ENCODE results near the gene PRSS53. TPM values are rescaled to one million over a fixed set of nuclear protein-coding genes. Genes with fewer than 3 reads are reported as not detected.
"Not testable (repeated sequence)": the region's sequence is repeated elsewhere in the genome, so short reads cannot be mapped to it uniquely, and the experiment has no call there.

Gene PRSS53
- total RNA-seq, 1 donor from 2014 or later, result 0.48 TPM

GRCh38 chr16:31117384-31118222 is 28.9 kb upstream of the PRSS53 start, which contains the start of gene KAT8:
KAT8 (plus strand) TSS chr16:31117664; CDS start chr16:31117682, 18 bp downstream.
- ATAC-seq, result peak; percentile 97

DNA sequence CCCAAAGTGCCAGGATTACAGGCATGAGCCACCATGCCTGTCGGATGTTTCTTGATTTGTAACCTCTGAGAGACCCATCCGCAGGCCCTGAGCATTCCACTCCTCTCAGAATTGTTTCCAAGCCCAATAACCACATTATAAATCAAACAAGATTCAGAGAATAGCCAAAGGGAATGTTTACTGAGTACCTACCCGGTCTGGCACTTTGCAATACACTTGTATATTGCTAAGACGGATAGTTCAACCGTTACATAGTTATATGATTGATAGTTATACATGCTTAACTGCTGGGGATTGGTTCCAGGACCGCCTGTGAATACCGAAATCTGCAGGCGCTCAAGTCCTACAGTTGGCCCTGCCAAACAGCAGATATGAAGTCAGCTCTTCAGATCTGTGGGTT is 25.7 kb upstream of the PRSS53 start:
- no peak for ATAC-seq

GRCh38 chr16:31113121-31114120 is 24.7 kb upstream of the PRSS53 start:
- ATAC-seq, result no peak

- no peak for ATAC-seq
These were observed 24.0 kb upstream of the PRSS53 start for GRCh38 chr16:31112711-31113110.

- no peak for ATAC-seq
These were observed 23.2 kb upstream of the PRSS53 start for GRCh38 chr16:31111881-31112466.

GRCh38 chr16:31110106-31111034 is 21.6 kb upstream of the PRSS53 start:
- ATAC-seq, result no peak

GRCh38 chr16:31109622-31110021 is 20.9 kb upstream of the PRSS53 start:
- no peak for ATAC-seq

DNA sequence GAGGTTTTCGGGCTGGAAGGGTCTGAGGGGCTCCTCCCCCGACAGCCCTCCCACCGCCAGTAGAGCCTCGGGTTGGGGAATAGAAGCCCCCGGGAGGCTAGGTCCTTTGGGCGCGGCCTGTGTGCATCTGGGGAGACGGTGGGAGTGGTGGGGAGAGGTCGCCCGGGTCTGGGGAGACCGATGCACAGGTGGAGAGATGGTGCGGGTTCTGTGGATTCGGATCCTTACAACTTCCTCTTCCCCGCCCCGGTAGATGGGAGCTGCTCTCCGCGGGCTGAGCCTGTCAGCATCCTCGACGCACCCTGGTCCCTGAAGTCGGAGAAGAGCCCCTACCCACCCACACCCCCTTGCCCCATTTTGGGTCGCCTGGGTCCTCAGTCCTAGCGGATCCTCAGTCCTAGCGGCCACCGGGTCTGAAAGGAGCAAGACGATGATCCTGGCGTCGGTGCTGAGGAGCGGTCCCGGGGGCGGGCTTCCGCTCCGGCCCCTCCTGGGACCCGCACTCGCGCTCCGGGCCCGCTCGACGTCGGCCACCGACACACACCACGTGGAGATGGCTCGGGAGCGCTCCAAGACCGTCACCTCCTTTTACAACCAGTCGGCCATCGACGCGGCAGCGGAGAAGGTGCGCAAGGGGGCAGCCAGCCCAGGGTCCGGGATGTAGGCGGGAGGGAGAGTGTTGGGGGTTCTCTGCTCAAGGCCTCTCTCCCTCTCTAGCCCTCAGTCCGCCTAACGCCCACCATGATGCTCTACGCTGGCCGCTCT is 20.2 kb upstream of the PRSS53 start:
- ATAC-seq, result peak; percentile 9

DNA sequence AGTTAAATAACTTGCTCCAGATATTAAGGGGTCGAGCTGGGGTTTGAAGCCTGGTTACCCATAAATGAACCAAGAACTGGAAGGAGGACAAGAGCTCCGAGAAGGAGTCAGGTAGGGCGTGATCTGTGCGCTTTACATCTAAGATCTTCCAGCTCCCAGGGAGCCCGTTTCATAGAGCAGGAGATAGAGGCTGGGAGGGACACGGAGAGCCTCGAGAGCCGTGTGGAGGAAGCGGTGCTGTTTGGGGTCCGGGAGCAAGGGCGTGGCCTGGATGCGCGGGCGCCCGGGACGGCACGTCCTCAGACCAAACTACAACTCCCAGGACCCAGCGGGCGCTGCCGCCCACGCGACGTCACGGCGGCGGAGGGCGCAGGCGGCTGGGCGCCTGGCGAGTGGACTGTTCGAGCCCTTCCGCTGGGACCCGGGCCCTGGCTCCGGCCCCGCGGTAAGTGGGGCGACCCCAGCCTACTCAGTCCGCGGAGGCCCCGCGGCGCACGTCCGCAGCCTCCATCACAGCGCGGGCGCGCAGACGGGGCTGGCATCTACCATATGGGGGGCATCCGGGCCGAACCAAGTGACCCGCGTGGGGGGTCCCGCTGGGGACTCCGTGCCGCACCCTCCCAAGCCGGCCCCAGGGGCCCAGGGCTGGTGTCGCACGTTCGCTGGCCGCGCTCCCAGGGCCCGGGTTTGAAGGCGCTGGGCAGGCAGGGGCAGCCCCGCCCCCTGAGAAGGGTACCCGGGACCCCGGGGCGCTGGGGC is 19.5 kb upstream of the PRSS53 start, which contains the start of gene BCKDK:
TSS of gene BCKDK (plus strand) at position 352 of the 759 bp plus-strand sequence. CDS start 838 bp downstream, outside the sequence.
- peak; percentile 68 for ATAC-seq

GRCh38 chr16:31107465-31107867 is 18.7 kb upstream of the PRSS53 start:
- no peak for ATAC-seq

GRCh38 chr16:31106509-31107464 is 18.0 kb upstream of the PRSS53 start:
- ATAC-seq, result no peak

DNA sequence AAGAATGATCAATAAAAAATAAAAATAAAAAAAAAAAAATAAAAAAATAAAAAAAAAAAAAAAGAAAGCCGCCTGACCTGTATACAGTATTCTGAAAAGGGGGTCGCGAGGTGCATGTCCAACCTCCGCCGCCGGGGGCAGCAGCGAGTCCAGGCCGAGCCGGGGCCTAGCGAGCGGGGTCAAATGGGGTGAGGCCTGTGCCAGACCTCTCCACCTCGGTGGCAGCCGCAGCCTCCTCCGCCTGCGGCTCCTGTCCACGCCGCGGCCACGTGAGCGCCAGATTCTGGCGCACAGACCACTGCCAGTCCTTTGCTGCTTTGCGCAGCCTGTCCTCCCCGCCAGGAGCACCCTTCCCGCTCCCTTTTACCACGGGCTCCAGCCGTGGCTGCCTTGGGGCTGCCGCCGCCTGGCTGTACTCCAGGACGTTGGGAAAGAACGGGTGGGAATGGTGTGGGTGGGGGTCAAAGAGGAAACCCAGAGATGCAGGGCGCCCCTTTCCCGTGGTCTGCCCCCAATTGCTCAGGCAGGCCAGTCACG is 17.0 kb upstream of the PRSS53 start:
- peak; percentile 69 for ATAC-seq

DNA sequence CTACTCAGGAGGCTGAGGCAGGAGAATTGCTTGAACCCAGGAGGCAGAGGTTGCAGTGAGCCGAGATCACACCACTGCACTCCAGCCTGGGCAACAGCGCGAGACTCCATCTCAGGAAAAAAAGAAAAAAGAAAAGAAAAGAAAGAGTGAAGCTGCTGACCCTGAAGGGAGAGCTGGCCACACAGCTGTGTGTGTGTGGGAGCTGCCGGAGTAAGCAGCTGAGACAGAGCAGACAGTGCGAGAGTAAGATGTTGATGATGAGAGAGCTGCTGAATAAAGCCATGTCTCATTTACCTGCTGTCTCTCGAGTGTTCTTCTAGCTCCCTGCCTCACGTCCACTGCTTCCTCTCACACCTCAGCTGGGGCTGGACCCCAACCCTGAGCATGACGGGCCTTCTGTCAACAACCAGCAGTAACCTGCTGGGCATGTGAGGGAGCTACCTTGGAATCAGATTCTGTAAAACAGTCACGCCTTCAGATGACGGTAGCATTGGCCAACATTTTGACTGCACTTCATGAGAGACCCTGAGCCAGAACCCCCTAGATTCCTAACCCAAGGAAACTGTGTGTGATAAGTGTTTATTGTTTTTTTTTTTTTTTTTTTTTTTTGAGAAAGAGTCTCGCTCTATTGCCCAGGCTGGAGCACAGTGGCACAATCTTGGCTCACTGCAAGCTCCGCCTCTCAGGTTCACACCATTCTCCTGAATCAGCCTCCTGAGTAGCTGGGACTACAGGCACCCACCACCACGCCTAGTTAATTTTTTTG is 12.3 kb upstream of the PRSS53 start:
- not testable (repeated sequence) for ATAC-seq

- no peak for ATAC-seq
These were observed 11.3 kb upstream of the PRSS53 start for GRCh38 chr16:31099860-31100638.

- peak; percentile 92 for ATAC-seq
These were observed 5.8 kb upstream of the PRSS53 start, which contains the start of gene VKORC1 for GRCh38 chr16:31094424-31095120. VKORC1 (minus strand) TSS chr16:31094797; CDS start chr16:31094729, 68 bp downstream.

DNA sequence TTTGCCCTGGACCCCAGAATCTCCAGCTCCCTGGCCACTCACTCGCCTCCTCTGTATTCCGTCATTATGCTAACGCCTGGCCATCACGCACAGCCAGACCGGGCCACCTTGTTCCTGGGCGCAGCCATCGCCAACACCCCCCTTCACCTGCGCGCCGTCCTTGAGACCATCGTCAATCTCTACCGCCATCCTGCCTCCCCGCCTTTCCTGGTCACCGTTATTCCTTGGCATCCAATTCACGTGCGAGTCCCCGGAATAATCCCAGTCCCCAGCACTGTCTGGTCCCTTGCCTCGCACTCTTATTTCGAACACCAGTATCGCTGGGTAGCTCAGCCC is 5.3 kb upstream of the PRSS53 start:
- peak; percentile 2 for ATAC-seq
